GM12864 (cell line): ENCODE measurements around the gene CYB5R4.
"Not testable (repeated sequence)": the region's sequence is repeated elsewhere in the genome, so short reads cannot be mapped to it uniquely, and the experiment has no call there.

ENCODE experiments used
- DNase-seq: peaks from one replicate; pipeline ENCODE4 v3.0.0-alpha.2; 2011; ENCODE audit warnings: low read depth
- H3K4me3 ChIP-seq: 2 replicates; pipeline ENCODE4 v1.5.1; 2011; ENCODE audit warnings: mild to moderate bottlenecking, low read depth, low read length, control low read depth
- TF ChIP-seq, protein P1 (sequence below): IDR thresholded peaks from 2 replicates; pipeline ENCODE4 v1.5.1; 2011; ENCODE audit warnings: low read depth, mild to moderate bottlenecking, moderate library complexity, low read length, control low read depth, inconsistent platforms; ENCODE audit errors: missing control alignments

CYB5R4 gene

DNA sequence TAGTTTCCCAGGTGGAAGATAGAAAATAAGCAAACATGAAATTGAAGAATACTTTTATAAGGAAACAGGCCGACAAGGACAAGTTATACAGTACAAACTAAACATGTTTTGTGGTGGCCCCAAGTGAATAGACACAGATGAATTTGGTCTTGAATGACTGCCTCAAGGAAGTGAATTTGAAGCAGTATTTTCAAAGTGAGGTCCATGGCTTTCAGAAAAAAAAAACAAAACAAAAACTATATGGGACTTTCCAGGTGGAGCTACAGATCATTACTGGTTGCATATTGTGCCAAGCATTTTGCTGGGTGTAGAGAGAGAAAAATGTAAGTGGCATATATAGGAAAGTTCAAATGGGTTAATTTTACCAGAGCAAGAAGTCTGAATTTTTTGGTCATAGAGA, 68.8 kb downstream of the CYB5R4 start:
- no peak overlapping the region for H3K4me3 ChIP-seq
- DNase-seq: no peak
- TF ChIP-seq, protein P1, sequence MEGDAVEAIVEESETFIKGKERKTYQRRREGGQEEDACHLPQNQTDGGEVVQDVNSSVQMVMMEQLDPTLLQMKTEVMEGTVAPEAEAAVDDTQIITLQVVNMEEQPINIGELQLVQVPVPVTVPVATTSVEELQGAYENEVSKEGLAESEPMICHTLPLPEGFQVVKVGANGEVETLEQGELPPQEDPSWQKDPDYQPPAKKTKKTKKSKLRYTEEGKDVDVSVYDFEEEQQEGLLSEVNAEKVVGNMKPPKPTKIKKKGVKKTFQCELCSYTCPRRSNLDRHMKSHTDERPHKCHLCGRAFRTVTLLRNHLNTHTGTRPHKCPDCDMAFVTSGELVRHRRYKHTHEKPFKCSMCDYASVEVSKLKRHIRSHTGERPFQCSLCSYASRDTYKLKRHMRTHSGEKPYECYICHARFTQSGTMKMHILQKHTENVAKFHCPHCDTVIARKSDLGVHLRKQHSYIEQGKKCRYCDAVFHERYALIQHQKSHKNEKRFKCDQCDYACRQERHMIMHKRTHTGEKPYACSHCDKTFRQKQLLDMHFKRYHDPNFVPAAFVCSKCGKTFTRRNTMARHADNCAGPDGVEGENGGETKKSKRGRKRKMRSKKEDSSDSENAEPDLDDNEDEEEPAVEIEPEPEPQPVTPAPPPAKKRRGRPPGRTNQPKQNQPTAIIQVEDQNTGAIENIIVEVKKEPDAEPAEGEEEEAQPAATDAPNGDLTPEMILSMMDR: no peak

DNA sequence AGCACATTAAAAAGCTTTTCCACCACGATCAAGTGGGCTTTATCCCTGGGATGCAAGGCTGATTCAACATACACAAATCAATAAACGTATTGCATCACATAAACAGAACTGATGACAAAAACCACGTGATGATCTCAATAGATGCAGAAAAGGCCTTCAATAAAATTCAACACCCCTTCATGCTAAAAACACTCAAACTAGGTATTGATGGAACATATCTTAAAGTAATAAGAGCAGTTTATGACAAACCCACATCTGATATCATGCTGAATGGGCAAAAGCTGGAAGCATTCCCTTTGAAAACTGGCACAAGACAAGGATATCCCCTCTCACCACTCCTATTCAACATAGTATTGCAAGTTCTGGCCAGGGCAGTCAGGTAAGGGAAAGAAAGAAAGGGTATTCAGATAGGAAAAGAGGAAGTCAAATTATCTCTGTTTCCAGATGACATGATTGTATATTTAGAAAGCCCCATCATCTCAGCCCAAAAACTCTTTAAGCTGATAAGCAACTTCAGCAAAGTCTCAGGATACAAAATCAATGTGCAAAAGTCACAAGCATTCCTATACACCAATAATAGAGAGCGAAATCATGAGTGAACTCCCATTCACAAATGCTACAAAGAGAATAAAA, 86.8 kb downstream of the CYB5R4 start:
- not testable (repeated sequence) for H3K4me3 ChIP-seq

DNA sequence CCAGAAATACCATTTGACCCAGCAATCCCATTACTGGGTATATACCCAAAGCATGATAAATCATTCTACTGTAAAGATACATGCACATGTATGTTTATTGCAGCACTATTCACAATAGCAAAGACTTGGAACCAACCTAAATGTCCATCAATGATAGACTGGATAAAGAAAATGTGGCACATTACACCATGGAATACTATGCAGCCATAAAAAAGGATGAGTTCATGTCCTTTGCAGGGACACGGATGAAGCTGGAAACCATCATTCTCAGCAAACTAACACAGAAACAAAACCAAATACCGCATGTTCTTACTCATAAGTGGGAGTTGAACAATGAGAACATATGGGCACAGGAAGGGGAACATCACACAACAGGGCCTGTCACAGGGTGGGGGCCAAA, 88.5 kb downstream of the CYB5R4 start:
- DNase-seq, H3K4me3 ChIP-seq: not testable (repeated sequence)

More for the DNA sequence above, 86.8 kb downstream of the CYB5R4 start:
- not testable (repeated sequence) for DNase-seq

DNA sequence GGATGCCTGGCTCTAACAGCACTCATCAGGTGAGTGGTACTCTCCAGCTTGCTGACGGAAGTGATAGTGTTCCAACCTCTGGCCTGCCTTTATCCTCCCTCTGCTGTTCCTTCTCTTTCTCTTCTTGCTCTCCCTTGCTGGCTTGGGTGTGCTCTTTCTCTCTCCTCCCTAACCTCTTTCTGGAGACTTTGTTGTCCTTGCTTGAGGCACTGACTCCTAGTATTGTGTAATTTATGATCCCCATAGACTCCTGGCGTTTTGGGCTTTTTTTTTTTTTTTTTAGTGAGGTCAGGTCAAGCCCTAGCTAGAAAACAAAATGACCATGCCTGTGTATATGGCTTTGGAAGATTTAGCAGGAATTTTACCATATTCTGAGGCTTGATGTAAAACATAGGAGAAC, 89.4 kb downstream of the CYB5R4 start:
- TF ChIP-seq, protein P1: no peak
- no peak for DNase-seq
- H3K4me3 ChIP-seq: no peak overlapping the region

DNA sequence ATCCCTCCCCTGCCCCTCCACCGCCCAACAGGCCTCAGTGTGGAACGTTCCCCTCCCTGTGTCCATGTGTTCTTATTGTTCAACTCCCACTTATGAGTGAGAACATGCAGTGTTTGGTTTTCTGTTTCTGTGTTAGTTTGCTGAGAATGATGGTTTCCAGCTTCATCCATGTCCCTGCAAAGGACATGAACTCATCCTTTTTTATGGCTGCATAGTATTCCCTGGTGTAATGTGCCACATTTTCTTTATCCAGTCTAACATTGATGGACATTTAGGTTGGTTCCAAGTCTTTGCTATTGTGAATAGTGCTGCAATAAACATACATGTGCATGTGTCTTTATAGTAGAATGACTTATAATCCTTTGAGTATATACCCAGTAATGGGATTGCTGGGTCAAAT, 91.9 kb downstream of the CYB5R4 start:
- not testable (repeated sequence) for H3K4me3 ChIP-seq, DNase-seq

DNA sequence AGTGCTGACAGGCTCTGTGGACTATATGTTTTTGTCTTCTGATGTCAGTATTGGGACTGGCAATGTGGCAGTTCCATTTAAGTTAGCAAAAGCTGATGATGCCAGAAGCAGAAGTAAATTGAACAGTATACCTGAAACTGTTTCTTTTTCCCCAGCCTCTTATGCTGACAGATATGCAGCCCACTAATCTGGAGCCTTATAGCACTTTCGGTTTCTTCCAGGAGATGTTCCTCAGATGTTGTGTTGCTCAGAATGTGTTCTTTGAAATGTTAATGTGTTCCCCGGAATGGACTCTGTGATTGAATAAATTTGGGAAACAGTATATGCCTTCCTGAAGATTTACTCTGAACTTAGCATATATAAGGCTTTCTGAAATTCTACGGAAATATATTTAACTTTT, 93.3 kb downstream of the CYB5R4 start:
- no peak overlapping the region for H3K4me3 ChIP-seq
- no peak for DNase-seq
- TF ChIP-seq, protein P1: no peak

DNA sequence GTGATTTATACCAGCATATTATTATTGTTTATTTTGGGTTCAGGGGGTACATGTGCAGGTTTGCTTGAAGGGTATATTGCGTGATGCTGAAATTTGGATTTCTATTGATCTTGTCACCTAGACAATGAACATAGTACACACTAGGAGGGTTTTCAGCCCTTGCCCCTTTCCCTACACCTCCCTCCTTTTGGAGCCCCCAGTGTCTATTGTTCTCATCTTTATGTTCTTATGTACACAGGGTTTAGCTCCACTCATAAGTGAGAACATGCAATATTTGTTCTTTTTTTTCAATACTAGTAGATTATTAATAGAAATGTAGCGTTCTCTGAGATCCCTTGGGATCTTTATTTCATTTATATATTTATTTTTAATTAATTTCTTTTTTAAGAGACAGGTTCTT, 94.9 kb downstream of the CYB5R4 start:
- TF ChIP-seq, protein P1: no peak
- no peak overlapping the region for H3K4me3 ChIP-seq
- no peak for DNase-seq

DNA sequence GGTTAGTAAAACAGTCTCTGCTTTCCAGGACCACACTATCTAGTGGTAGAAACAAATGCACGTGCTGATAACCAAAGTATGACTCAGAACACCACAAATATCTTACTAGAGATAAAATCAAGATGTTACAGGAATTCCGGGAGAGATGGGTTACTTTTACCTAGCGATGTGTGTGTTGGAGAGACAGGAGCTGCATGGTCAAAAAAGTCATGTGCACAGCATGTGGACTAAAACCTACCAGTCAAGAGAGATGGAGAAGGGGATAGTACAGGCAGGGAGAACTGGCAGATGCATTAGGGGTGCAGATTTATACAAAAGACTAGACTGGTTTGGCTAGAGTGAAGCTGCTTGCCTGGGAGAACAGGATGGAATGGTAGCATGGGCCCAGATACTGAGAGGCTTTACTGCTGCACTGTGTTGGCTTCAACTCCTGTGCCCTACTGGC, 98.8 kb downstream of the CYB5R4 start:
- H3K4me3 ChIP-seq: no peak overlapping the region
- TF ChIP-seq, protein P1: no peak
- DNase-seq: no peak

DNA sequence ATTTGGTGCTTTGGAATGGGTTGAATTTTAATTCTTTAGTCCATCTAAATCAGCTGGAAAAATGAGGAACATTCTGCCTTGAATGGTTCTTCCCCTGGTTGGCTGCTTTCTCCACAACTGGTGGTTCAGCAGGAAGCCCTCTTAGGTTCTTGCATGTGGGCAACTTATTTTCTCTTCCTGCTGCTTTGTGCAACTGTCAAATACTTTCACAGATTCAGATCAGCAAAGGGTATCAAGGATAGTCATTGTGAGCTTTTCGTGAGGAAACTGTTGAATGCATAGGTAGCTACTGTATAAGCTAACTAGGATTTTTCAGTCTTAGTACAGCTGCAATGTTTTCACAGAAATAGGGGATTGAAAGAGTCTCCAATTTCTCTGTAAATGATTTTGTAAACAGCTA, 101.2 kb downstream of the CYB5R4 start:
- no peak overlapping the region for H3K4me3 ChIP-seq
- TF ChIP-seq, protein P1: no peak
- no peak for DNase-seq
